Measurements from ENCODE around the gene RIPK3. TPM values are rescaled to one million over a fixed set of nuclear protein-coding genes. Genes with fewer than 3 reads are reported as not detected.

RIPK3 gene
- polyA plus RNA-seq, 1 of the 3 experiments (the other 2 are of a cell fraction): not detected

- POLR2A ChIA-PET: interaction anchor here (1.0 kb wide), 1 partner anchor 13 kb away, joined by 3 read pairs; no protein-coding TSS in a partner anchor
These were observed 39.5 kb upstream of the RIPK3 start for GRCh38 chr14:24378981-24379906.

GRCh38 chr14:24378327-24378726, 38.5 kb upstream of the RIPK3 start:
- Histone ChIP-seq H3K9me2 (no peaks in the 10 kb centered on the region), H3K4me3 (ENCODE audit: low read depth in 2 of 2, low read length in 1 of 2) (no peak overlapping the region), H3K4me1 (ENCODE audit: control insufficient read depth in 1 of 2, insufficient read depth in 2 of 2, low read depth in 1 of 2, low read length in 1 of 2) (peaks cover 0 to 17% of the 10 kb centered on the region in 2 experiments; a peak in 1 of 4 replicates), H3K9me3 (no peaks in the 10 kb centered on the region), H3K4me2 (no peak overlapping the region), H2AFZ (ENCODE audit: low read depth) (no peak overlapping the region), H3K79me2 (ENCODE audit: insufficient read depth) (no peaks in the 10 kb centered on the region), H3K36me3 (replicated peaks in 1 of 2; ENCODE audit: control insufficient read depth in 1 of 2, insufficient read depth in 2 of 2, low read length in 1 of 2) (peaks cover 0 to 19% of the 10 kb centered on the region in 2 experiments), H3K9ac (no peak overlapping the region), H3F3A (replicated peaks; ENCODE audit: insufficient read depth) (no peaks in the 10 kb centered on the region), H3K27ac (ENCODE audit: low read depth in 2 of 2, low read length in 1 of 2) (no peak overlapping the region), H4K20me1 (ENCODE audit: insufficient read depth) (no peaks in the 10 kb centered on the region), H3K27me3 (ENCODE audit: insufficient read depth) (no peaks in the 10 kb centered on the region)
- POLR2A ChIA-PET: interaction anchor here (1.0 to 1.2 kb wide), 2 partner anchors 10 to 12 kb away, joined by 3 to 4 read pairs; partner anchors contain the start of gene NFATC4
- CTCF ChIA-PET: interaction anchor here (1.0 to 2.4 kb wide), 4 partner anchors 12 to 53 kb away, joined by 3 to 16 read pairs (median 7); no protein-coding TSS in a partner anchor
- DNase-seq: no peak
- 93% methylated on average over 3 of the region's 3 CpGs for WGBS (ENCODE audit: low lambda C conversion rate)
- no peak for TF ChIP-seq GABPA (IDR thresholded peaks at IDR 0.05; ENCODE audit: low read depth)
- TF ChIP-seq TEAD4 (IDR thresholded peaks at IDR 0.05; ENCODE audit: borderline replicate concordance, insufficient read depth): no peak
- no peak for TF ChIP-seq REST (IDR thresholded peaks at IDR 0.05; ENCODE audit: low read depth, low read length)
- no peak for TF ChIP-seq GATA2 (CRISPR knock-in tag; IDR thresholded peaks at IDR 0.05)
- no peak for TF ChIP-seq ELF1 (IDR thresholded peaks at IDR 0.05)
- TF ChIP-seq ZBTB33 (IDR thresholded peaks at IDR 0.05; ENCODE audit: borderline replicate concordance, low read depth): no peak

More at GRCh38 chr14:24378981-24379906, 39.5 kb upstream of the RIPK3 start:
- Histone ChIP-seq H3K4me1 (ENCODE audit: control insufficient read depth in 1 of 2, insufficient read depth in 2 of 2, low read depth in 1 of 2, low read length in 1 of 2) (peaks cover 0 to 17% of the 10 kb centered on the region in 2 experiments; a peak in 1 of 4 replicates), H4K20me1 (ENCODE audit: insufficient read depth) (no peaks in the 10 kb centered on the region), H3K4me3 (ENCODE audit: low read depth in 2 of 2, low read length in 1 of 2) (no peak overlapping the region), H3F3A (replicated peaks; ENCODE audit: insufficient read depth) (no peaks in the 10 kb centered on the region), H3K9ac (no peak overlapping the region), H3K36me3 (replicated peaks in 1 of 2; ENCODE audit: control insufficient read depth in 1 of 2, insufficient read depth in 2 of 2, low read length in 1 of 2) (peaks cover 0 to 11% of the 10 kb centered on the region in 2 experiments), H3K27ac (ENCODE audit: low read depth in 2 of 2, low read length in 1 of 2) (no peak overlapping the region), H3K79me2 (ENCODE audit: insufficient read depth) (no peaks in the 10 kb centered on the region), H3K27me3 (ENCODE audit: insufficient read depth) (no peaks in the 10 kb centered on the region), H3K4me2 (no peak overlapping the region), H3K9me2 (no peaks in the 10 kb centered on the region), H2AFZ (ENCODE audit: low read depth) (no peak overlapping the region), H3K9me3 (no peaks in the 10 kb centered on the region)
- no peak for DNase-seq
- CTCF ChIA-PET: interaction anchor here (0.9 to 2.4 kb wide), 3 partner anchors 13 to 33 kb away, joined by 3 to 16 read pairs (median 3); no protein-coding TSS in a partner anchor
- TF ChIP-seq MXI1 (IDR thresholded peaks at IDR 0.05; ENCODE audit: low read depth, low read length) (no peak), TAF1 (IDR thresholded peaks at IDR 0.05; ENCODE audit: borderline replicate concordance, low read depth, low read length) (no peak), TCF12 (IDR thresholded peaks at IDR 0.05) (no peak), MAX (IDR thresholded peaks at IDR 0.05; ENCODE audit: low read depth) (no peak)
- WGBS (ENCODE audit: low lambda C conversion rate): 86% methylated on average over 7 of the region's 7 CpGs

Data from SK-N-SH (cell line).